GM19372 (cell line): ENCODE measurements around the gene SLC6A18.
"Not testable (repeated sequence)": the region's sequence is repeated elsewhere in the genome, so short reads cannot be mapped to it uniquely, and the experiment has no call there.

ENCODE experiments used
- ATAC-seq: cut with Tn5 transposase; IDR thresholded peaks from one replicate; pipeline ENCODE4 v1.9.1; 2021; ENCODE audit warnings: mild to moderate bottlenecking, low read depth, moderate library complexity; ENCODE audit not compliant: unreplicated experiment

The SLC6A18 gene

GRCh38 chr5:1228120-1228519 is 2.9 kb downstream of the SLC6A18 start:
- ATAC-seq, result no peak

GRCh38 chr5:1229023-1229422 is 3.8 kb downstream of the SLC6A18 start:
- not testable (repeated sequence) for ATAC-seq

- ATAC-seq, result no peak
Observed at GRCh38 chr5:1229822-1230221, 4.6 kb downstream of the SLC6A18 start.

- no peak for ATAC-seq
Observed at GRCh38 chr5:1230551-1230950, 5.4 kb downstream of the SLC6A18 start.

GRCh38 chr5:1231354-1231905 is 6.2 kb downstream of the SLC6A18 start:
- no peak for ATAC-seq

GRCh38 chr5:1232780-1233179 is 7.6 kb downstream of the SLC6A18 start:
- ATAC-seq, result no peak

- ATAC-seq, result no peak
Observed at GRCh38 chr5:1235379-1235778, 10.2 kb downstream of the SLC6A18 start.

GRCh38 chr5:1235838-1236237 is 10.7 kb downstream of the SLC6A18 start:
- ATAC-seq, result no peak

- ATAC-seq, result no peak
Observed at GRCh38 chr5:1239505-1240251, 14.5 kb downstream of the SLC6A18 start.

- ATAC-seq, result no peak
Observed at GRCh38 chr5:1240496-1241260, 15.5 kb downstream of the SLC6A18 start.

- no peak for ATAC-seq
Observed at GRCh38 chr5:1241509-1242080, 16.4 kb downstream of the SLC6A18 start.

GRCh38 chr5:1242733-1243486 is 17.7 kb downstream of the SLC6A18 start:
- no peak for ATAC-seq

GRCh38 chr5:1243487-1244130 is 18.4 kb downstream of the SLC6A18 start:
- ATAC-seq, result no peak

- no peak for ATAC-seq
Observed at GRCh38 chr5:1244255-1244654, 19.1 kb downstream of the SLC6A18 start.

- ATAC-seq, result no peak
Observed at GRCh38 chr5:1244976-1245375, 19.8 kb downstream of the SLC6A18 start.

- no peak for ATAC-seq
Observed at GRCh38 chr5:1245905-1246576, 20.9 kb downstream of the SLC6A18 start.

- ATAC-seq, result no peak
Observed at GRCh38 chr5:1246711-1247431, 21.7 kb downstream of the SLC6A18 start.

- ATAC-seq, result no peak
Observed at GRCh38 chr5:1247811-1248210, 22.6 kb downstream of the SLC6A18 start.
